GM19035 (cell line): ENCODE results near the gene IER3.
A peak's percentile ranks its signal among the peaks of the same experiment; 100 is the strongest.

Experiments
- ATAC-seq: cut with Tn5 transposase; IDR thresholded peaks from one replicate; pipeline ENCODE4 v1.9.1; 2021; ENCODE audit not compliant: unreplicated experiment

The IER3 gene

DNA sequence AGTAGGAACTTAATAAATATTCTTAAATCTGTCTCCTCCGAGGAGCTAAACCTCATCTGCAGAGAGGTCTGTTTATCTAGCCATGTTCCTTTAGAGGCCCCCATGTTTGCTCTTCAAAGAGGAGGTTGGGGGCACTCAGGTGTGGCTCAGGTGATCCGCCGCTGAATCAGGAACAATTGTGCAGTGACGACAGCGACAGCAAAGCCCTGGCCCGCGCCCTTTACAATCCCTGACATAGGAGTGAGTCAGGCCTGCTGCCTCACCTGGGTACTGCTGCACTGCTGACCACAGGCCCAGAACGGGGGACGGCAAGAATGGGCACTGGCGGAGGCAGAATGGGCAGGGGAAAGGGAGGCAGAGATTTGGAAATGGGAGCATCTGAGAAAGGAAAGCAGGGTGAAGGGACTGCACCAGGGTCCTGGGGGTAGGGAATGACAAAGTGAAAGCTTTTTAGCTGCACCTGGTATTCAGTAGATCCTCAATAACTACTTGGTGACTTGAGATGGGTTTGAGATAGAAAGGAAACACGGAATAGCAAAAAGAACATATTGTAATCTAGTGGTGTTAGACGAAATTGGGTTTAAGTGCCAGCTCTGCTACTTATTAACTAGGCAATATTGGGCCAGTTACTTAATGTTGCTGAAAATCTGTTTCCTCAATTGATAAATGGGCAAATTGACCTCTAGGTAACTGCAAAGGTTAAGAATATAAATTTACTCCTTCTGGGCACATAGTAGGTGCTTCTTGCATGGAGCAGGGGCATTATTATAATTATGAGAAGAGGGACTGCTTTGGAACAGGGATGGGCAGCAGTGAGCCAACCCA is 5.4 kb upstream of the IER3 start:
- ATAC-seq, result no peak

- ATAC-seq, result no peak
Observed at GRCh38 chr6:30748851-30749540, 4.6 kb upstream of the IER3 start.

GRCh38 chr6:30747902-30748769 is 3.8 kb upstream of the IER3 start:
- ATAC-seq, result no peak

DNA sequence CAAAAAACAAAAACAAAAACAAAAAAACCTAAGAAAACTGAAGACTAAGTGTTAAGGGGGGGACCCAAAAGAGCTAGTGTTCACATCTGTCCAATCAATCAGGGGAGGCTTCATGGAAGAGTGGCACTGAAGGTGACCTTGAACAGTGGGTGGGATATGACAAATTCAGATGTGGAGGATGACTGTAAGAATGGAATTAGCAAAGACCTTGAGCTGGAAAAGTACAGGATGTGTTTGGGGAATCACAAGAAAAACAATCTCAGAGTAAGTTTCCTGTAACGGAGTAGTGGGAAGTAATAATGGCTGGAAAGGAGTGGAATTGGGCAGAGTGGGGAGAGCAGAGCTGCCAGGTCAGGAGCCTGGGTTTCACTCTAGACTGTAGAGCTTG is 2.9 kb upstream of the IER3 start:
- no peak for ATAC-seq

- peak; percentile 5 for ATAC-seq
Observed at GRCh38 chr6:30743099-30744053, 971 bp downstream of the IER3 start.

DNA sequence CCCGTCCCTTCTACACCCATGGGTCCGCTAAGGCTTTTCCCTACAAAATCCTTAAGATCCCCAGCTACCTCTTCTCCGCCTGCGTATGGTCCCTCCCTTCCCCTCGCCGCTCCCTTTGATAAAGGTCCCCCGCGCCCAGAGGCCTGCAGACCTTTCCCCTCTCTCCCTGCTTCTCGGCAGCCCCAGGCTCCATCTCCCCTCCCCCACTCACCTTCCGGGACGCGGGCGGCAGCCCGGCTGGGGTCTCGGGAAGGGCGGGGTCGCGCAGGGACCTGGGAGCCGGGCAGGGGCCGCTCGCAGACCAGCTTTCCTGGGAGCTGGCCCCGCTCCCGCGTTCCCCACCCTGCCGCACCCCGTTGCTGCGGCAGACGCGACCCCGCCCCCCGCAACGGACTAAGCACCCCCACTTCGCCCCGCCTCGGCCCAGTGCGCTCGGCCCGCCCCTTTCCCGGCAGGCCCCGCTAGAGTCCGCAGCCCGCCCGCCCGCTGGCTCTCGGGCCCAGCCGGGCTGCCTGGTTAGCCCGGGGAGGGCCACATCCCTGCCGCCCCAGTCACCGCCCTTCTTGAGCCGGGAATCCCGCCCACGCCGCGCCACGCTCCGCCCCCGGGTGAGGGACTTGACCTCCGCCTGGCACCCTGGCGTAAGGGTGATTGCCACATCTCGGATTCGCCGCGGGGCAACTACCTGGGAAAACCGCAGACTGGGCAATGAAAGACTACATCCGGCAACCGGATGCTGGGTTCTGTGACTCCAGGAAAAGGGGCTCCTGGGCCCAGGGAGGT is 1.8 kb downstream of the IER3 start, which contains the start of gene FLOT1:
FLOT1 (minus strand) TSS at position 372 of the 783 bp plus-strand sequence. CDS start 498 bp downstream, outside the sequence.
- peak; percentile 70 for ATAC-seq

- no peak for ATAC-seq
Observed at GRCh38 chr6:30741789-30742315, 2.5 kb downstream of the IER3 start.

DNA sequence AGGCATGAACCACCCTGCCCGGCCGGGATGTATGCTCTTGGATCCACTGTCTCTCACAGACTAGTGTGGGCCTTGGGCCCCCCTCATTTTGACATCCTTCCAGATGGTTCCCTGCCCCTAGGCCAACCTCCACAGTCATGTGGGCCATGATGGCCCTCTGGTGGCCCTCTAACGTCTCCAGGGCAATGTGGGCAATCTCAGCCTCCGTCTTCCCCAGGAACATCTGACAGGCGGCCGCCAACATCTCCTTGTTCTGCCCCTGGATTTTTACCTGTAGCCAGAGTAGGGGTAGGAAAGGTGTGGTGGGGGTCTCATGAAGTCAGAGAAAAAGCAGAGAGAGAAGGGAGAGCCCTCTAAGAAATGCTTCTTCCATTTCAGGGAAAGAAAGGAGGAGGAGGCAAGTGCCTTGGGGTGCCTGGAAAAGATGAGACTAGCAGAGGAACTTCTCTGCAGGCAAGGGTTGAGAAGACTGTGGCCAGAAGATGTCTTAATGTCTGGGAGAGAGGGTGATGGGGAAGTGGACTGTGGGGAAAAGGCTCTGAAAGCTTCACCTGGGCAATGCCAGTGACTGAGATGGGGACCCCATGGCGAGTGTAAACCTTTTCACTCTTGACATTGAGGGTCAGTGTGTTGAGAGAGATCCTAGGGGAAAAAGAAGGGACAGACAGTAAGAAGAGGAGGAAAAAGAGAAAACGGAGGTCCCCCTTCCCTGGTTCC is 3.1 kb downstream of the IER3 start:
- ATAC-seq, result no peak

GRCh38 chr6:30740540-30740870 is 3.8 kb downstream of the IER3 start:
- ATAC-seq, result no peak

DNA sequence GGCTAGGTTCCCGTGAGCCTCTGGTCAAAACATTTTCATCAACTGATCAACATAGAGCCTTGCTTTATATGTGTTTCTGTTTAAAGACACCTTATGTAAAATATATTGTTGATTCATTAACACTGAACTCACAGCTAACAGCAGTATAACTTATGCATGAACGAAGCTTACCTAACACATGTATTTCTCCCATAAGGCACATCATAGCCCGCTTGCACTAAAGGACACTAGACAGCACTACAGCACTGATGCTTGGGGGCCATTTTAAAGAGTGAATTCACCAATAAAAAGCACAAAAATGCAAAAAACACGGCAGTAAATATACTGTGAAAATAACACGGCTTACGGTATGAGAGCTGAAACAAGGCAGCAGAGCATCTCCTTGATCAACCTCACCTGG is 5.8 kb downstream of the IER3 start:
- no peak for ATAC-seq

DNA sequence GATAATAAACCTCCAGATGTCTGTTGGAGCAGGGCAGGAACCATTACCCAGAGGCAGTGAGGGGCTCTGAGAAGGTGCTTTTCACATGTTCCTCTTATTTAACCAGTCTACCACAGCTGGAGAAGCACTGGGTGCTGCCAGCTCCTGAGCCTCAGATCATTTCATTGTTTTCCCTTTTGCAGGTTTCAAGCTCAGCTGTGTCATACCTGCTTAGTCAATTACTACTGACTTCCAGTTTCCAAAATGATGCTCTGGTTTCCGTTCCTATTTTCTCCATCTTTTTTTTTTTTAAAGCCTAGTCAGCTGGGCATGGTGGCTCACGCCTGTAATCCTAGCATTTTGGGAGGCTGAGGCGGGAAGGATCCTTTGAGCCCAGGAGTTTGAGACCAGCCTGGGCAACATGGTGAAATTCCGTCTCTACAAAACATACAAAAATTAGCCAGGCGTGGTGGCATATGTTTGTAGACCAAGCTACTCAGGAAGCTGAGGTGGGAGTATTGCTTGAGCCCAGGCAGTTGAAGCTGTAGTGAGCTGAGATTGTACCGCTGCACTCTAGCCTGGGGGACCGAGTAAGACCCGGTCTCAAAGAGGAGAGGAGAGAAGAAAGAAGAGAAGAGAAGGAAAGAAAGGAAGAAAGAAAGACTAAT is 8.6 kb downstream of the IER3 start:
- no peak for ATAC-seq

- no peak for ATAC-seq
Observed at GRCh38 chr6:30732237-30732943, 12.0 kb downstream of the IER3 start.

DNA sequence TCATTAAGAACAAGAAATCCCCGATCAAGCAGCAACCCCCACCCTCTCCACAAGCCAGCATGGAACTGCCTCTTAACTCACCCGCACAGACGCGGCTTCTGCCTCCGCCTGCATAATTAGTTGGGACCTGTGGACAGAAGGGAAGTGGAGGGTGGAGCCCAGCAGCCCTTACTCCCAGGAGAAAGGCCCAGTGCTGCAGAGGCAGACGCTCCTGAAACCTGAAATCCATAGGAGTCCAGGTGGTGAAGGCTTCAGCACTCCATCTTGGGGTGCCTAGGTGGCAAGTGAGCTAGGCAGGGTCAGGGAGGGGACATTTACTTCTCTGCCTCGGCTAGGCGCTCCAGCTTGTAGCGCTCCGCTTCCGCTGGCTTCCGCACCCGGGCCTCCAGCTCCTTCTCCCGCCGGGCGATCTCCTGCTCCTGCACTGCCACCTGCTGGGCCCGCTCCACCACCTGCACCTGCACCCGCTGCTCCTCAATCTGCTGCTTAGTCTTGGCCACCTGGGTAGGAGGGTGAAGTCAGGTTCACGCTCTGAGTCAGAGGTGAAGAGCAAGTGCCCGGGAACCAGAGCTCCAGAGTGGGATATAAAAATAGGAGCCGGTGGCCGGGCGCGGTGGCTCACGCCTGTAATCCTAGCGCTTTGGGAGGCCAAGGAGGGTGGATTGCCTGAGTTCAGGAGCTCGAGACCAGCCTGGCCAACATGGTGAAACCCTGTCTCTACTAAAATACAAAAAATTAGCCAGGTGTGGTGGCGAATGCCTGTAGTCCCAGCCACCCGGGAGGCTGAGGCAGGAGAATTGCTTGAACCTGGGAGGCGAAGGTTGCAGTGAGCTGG is 13.5 kb downstream of the IER3 start:
- ATAC-seq, result no peak

DNA sequence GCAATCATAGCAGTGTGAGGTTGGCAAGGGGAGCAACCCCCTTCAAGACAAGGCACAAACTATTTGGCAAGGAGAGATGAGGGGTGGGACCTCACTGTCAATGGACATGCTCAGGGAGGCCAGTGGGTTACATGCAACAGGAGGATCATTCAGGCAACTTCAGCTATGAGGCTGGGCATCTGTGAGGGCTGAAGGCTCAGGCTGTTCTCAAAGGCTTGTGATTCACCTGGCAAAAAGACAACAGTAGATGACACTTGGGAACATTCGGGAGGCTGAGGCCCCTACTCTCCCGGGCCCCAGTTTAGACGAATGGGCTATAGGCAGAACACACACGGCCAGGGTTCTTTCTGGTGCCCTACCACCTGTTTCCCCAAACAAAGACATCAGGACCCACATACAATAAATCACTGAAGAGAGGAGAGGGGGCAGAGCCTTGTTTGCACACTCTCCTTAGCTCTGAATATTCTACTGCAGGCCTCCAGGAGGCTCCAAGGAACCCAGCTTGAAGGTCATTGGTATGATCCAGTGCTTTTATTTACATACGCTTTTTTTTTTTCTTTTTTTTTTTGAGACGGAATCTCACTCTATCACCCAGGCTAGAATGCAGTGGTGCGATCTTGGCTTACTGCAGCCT is 16.3 kb downstream of the IER3 start:
- ATAC-seq, result no peak

GRCh38 chr6:30726506-30727413 is 17.6 kb downstream of the IER3 start:
- no peak for ATAC-seq
